NOMO-1 (cell line): ENCODE measurements around the gene COPB1.

Experiments
- DNase-seq, 2 experiments: peaks; one replicate each; lab custom pipeline; 2025; ENCODE audit not compliant: unreplicated experiment in 2 of 2; lab: John Stamatoyannopoulos, UW

COPB1 gene

DNA sequence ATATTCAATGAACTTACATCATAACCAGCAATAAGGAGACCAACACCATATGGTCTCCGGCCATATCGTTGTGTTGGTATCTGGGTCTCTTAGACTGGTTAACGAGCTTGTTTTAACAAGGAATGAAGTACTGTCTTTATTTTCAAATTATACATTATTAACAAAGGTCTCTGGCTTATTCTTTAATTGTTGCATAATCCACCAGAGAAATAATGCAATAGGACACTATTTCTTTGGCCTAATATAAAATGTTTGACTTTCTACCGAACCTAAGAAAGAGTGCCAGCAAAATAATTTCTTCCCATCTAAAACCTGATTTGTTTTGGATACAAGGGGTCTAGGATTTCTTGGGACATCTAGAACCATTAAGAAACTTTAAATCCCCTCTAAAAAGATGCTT lies 14.2 kb upstream of the COPB1 start:
- DNase-seq = no peak

DNA sequence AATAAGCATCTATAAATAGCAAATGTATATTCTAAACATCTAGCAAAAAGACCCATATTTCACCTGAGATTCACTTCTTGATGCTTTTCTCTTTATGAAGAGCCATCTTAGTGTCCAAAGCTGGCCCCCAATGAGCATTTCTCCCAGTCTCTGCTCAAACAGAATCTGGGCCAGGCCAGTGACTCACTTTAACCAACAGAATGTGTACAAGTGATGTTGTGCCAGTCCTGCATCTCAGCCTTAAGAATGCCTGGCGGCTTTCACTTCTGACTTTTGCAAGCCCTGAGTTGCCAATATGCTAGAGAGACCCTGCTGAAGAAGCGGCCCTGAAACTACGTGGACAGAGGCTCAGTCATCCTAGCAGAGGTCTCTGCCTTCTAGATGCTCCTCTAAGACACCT lies 6.9 kb upstream of the COPB1 start:
- DNase-seq = no peak

DNA sequence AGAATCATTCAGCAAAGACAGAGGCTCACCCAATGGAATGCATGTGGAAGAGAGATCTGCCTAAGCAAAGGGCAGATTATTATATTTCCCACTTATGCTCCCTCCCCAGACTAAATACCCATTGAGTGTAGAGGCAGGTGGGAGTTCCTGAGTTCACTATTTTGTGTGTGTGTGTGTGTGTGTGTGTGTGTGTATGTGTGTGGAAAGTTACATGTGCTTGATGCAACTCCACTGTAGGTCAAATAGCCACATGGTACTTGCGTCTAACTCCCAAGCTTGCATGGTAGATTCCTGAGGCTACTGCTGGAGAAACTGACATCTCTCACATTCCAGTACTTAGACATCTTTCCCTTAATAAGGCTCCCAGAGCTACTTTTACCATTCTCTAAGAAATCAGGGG lies 3.4 kb upstream of the COPB1 start:
- no peak for DNase-seq

DNA sequence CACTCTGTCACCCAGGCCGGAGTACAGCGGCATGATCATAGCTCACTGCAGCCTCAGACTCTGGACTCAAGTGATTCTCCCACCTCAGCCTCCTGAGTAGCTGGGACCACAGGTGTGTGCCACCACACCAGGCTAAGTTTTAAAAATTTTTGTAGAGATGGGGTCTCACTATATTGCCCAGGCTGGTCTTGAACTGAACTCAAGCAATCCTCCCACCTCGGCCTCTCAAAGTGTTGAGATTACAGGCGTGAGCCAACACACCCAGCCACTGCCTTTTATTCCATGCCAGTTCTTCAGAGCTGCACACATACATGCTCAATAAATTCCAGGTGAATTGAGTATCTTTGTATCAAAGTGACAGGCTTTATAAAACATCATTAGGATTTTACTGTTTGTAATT lies 2.4 kb upstream of the COPB1 start:
- no peak for DNase-seq

DNA sequence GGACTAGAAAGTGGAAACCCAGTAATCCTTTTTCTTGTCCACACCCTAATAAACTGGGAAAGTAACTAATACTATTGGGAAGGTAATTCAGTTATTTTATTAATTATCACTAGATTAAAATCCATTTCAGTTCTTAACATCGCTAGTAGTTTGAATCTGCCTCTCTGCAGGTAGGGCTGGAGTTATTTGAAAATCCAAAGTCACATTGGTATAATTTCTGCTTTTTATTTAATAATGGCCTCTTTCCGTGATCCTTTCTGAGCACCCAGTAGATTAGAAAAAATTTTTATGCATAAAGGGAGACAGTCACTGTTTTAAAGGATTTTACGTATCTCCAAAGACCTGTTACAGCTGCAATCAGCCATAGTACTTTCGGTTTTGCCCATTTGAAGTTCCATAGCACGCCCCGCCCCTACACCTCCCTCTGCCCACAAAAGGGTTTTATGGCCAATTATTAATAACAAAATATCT lies 605 bp upstream of the COPB1 start:
- DNase-seq = peak; percentile 43 to 57

DNA sequence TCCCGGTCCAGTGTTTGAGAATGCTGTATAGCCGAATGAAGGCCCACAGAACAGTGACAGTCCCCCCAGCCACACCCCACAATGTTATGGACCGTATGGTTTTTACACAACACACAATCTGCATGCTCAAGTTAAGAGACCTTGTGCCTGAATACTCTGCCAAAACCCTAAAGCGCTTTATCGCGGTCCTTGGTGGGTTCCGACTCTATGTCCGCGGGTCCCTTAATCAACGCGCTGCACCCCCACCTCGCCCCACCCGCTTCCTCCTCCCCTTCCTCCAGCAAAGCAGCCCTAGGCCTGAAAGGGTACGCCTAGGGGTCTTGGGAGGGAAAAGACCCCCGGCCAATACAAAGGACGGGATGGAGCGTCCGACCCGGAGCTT lies 442 bp downstream of the COPB1 start:
- peak; percentile 12 to 29 for DNase-seq

DNA sequence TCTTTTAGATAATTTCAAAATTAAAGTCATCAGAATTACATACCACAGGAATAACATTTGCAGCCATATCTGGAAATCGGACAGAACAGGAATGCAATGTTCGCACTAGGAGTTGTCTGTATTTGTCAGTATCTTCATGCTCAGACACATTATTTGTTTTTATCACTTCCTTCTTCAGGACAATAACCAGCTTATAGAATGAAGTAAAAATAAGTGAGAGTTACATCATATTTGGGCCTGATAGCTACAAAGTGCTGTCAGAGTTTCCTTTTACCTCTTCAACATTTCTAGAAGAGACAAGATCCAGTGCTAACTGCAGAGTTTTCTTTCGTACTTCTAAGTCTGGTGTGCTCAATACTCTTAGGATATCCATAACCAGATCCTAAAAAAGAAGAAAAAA lies 18.9 kb downstream of the COPB1 start:
- no peak for DNase-seq

DNA sequence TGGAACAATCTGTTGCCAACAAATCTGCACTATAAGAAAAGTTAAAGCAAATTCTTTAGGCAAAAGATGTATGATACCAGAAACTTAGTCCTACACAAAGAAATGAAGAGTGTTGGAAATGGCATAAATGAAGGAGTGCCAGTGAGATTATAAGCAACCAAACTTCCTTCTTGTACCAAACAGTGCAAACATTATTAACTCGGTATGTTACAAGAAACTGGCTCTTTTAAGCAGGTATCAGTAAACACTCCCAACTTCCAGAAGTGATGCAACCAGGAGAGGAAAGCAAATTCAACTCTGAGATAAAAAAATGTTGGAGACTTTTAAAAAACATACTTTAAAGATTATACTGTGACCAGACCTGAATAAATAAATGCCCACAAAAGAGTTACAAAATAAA lies 28.5 kb downstream of the COPB1 start:
- DNase-seq = no peak

DNA sequence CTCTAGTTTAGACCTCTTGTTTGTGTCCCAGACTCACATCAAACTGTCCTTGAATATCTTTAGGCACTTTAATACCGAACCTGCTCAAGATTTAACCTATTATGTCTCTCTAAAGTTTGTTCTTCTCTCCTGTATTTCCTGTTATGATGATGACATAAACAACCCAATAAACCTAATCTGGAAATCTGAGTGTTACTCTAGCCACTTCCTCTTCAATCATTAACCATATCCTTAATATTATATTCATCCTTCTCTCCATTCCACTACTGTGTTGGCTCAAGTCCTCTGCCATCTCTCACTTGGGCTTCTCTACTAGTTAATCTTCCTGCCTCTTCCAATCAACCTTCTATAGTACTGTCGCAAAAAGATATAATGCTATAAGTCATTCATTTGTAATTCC lies 36.0 kb downstream of the COPB1 start:
- no peak for DNase-seq

DNA sequence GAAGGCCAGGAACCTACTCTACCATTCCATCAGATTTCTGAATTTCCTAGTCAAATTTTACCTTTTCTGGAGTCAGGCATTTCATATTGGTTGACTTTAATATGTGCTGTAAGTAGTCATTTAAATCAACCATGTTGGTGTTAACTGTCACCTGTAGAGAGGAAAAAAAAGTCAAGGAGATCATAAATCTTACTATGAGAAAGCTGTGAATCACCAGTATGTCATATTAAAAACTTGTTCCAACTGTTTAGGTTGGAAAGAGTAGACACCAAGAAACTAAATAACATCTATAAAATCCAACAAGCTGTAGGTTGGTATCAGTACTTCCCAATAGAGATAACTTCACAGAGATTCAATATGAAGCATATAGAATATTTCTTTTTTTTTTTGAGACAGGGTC lies 39.5 kb downstream of the COPB1 start:
- no peak for DNase-seq

DNA sequence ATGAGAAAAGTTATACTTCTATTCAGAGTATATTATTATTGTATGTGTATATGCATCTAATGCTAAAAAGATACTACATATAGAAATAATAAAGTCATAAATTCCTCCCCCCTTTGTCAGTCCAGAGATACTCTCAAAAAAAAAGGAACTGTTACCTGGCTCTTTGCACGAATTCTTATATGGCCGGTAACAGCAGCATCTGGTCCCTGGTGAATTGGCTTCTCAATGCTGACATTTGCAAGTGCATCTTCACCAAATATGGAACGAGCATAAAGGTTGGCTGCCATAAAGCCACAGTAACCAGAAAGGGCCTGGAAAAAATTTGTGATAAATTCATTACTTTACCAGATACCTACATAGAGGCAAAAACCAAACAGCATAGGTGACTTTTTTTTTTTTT lies 41.2 kb downstream of the COPB1 start:
- no peak for DNase-seq

DNA sequence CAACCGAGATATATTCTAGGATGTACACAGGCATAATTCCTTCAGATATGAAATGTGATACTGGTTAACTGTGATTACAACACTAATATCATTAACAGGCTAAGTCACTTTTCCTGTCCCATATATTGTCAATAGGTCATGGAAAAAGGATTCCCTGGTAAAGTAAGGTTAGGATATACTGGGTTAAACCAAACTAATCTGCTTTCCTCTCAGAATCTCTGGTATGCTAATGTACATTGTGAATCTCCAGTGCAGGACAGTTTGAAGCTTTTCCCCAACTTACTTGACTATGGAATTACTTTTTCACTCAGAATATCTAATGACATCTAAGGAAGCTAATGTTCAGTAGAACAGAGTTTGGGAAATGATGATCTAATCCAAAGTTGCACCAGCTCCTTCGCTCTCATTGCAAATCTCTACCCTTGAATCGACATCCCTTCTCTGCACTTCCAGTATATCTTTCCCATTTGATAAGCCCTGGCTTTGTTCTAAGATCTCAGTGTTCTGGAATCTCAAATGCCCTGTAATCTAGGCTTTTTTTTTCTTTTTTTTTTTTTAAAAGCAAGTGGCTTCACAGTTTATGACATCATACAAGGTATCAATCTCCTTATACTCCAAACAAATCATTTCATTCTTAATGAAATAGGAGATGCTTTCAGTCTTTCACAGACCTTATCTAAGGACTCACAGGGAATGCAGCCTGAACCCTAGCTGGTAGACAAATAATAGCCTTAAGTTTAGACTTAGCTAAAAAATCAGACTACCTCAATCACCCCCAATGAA lies 43.8 kb downstream of the COPB1 start:
- DNase-seq = no peak

DNA sequence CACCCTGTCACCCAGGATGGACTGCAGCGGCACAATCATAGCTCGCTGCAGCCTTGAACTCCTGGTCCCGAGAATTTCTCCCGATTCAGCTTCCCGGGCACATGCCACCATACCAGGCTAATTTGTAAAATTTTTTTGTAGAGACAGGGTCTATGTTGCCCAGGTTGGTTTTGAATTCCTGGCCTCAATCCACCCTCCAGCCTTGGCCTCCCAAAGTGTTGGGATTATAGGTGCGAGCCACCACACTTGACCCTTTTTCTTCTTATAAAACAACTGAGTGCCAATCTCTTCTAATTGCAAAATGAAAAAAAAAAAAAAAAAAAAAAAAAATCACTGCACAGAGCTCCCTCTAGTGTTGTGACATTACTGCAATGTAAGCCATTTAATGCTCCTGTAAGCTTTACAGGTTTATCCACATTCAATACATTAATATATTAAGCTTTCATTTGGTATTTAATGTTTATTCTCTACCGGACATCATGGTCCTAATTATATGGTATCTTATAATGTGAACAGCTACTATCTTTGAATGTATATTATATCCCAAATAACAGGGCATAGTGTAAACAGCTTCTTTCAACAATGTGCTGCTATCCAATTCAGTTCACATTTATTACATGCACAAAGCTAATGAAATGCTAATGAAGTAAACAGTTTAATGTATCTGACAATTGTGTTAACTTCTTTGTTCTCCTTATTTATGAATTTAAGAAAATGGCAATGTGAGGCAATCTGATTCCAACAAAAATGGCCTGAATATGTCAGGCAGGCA lies 44.6 kb downstream of the COPB1 start:
- DNase-seq = peak in 1 of 2 experiments; percentile 10

DNA sequence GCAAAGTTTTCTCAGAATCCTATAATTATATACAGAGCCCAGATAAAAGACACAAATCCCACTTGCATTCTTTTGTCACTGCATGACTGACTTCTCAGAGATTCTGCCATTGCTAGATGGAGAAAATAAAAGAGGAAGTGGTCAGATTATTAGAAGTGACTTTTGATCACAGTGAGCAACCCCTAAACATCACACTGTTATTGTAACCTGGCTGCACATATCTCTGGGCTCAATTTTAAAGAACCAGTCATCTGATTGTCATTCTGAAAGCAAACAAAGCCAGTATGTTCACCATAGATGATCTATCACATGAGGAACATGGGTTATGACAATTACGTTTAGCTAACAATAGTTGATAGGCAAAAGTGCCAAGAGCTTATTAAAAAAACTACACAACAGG lies 47.8 kb downstream of the COPB1 start:
- DNase-seq = peak in 1 of 2 experiments; percentile 43

DNA sequence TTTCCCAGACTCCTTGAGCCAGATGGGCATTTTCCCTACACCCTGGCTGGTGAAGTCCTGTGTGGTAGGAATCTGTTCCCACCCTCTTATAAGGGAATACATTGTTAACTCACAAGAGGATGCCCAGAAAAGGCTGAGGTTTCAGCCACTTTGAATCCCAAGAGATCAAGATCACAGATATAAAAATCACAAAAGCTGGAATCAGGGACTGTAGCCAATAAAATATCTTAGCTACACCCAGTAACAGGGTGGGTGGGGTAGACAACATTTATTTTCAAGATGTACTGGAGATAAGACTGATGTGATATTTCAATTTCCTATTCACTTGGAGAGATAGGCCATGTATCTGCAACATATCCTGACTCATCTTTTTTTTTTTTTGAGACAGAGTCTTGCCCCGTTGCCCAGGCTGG lies 50.3 kb downstream of the COPB1 start:
- DNase-seq = no peak

DNA sequence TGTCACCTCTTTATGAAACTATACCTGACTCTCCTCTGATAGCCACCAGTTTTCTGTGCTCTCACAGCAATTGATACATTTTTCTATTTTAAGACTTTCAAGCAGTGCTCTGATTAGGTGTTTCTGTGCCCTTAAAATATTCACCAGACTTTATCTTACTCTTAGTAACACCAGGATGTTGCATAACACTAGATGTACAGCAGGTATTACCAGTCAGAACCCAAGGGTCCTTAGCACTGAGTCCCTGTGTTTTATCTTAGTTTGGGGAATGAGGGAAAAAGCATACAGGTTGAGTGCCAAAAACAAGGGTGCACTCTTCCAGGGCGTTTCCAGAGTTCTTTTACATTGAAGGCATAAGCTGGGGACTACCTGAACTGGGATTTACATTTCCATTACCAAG lies 51.4 kb downstream of the COPB1 start:
- DNase-seq = no peak

DNA sequence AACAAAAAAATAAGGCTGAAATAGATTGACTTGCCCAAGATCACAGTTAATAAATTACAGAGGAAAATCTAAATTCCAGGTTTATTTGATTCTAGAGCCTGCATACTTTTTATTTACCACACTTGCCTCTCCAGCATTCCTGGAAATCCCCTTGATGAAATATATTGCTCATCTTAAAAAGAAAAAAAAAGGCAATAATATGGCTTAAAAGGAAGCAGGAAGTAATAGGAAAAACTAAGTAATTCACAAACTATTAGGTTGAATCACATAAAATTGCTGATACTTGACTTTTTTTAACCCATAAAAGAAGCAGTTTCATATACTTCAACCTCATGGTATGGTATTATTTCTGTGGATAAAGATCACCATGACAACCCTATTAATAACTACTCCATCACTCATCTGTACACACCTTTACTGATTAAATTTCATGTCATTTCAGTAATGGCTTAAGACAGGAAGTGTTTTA lies 52.9 kb downstream of the COPB1 start:
- no peak for DNase-seq

DNA sequence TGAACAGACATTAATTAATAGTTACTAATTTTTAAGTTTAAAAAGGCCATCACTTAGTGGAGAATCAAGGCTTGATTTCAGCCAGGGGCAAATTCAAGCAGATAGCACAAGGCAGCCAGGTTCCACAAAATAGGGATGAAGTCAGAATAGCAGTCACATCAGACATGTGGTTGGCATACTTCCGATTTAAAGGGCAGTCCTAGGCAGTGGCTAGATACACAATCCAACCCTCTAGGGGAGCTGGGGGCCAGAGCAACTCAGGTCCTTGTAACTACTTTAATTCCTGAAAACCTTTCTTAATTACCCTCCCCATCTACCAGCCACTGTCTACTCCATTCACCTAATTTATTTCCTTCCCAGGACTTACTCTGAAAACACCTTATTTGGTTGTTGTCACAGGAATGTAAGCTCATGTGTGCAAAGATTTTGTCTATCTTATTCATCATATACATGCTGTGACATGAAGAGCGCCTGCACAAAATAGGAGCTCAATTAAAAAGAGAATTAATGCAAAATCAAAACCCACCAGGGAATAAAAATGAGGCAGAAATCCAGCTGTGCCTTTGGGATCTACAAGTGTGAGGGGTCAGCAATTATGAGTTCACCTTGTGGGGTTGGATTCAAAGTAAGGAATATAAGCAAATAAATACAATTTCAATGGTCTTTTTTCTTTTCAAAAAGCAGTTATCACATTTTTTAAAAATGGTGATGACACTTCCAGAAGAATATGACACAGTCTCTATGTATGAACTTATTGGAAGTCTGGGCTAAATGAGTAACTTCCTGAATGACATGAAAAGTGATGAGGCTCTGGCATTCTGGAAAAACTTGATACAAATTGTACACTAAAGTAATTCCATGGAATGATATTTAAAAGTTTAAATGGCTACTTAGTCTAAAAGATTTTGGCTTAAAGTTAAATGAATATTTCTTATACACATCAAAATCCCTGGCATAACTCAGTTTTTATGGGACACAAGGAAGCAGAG lies 53.8 kb downstream of the COPB1 start:
- no peak for DNase-seq

DNA sequence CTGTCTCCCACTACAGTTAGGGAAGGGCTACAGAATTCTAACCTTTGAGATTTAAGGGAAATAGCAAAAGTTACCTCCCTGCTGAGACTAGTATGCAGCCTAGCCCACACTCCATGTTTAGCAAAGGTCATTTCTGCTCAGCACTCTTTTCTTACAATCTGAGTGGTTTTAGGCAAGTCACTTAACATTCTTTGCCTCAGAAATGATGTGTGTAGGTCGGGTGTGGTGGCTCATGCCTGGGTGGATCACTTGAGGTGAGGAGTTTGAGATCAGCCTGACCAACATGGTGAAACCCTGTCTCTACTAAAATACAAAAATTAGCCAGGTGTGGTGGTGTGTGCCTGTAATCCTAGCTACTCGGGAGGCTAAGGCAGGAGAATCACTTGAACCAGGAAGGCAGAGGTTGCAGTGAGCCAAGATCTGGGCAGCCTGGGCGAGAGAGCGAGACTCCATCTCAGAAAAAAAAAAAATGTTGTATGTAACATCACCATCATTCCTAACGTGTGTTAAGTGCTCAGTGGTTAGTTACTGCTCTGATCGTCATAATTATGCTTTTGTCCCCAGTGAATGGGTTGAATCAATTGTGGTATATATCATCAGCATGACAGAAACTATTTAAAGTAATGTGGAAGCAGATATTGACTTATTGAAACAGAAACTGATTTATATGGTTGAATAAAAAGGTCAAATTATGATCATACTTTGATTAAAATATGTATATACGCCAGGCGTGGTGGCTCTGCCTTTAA lies 55.0 kb downstream of the COPB1 start:
- no peak for DNase-seq

DNA sequence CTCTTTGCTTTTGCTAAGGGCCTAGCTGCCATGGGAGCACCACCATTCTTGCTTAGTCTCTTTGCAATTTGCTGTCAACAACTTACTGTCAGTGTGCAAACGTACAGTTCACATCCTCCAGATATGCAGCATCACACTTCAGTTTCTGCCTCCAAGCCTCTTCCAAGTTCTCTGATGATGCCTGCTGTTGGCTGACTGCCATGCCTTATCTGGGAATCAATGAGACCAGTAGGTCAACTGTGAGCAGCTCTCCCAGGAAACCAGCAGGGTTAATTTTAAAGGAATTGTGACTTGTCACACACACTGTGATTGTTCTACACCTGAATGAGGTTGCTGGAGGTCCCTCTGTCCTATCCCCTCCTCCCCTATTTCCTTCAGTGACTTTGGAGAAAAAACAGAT lies 56.0 kb downstream of the COPB1 start:
- DNase-seq = no peak
